KBM-7 (cell line): ENCODE results near the gene APP.
"Not testable (repeated sequence)": the region's sequence is repeated elsewhere in the genome, so short reads cannot be mapped to it uniquely, and the experiment has no call there.

Source experiments
- DNase-seq: peaks from one replicate; pipeline ENCODE4 v3.0.0-alpha.2; 2015
- in situ Hi-C: fragments of 300-500 bp; cut with MboI; formaldehyde crosslinking; loops from 2 replicates; pipeline ENCODE4 v1.14.3; 2020; ENCODE audit warnings: low sequenced_read_pairs, low pct_unique_long_range_greater_than_20kb, mixed read lengths

The APP gene

DNA sequence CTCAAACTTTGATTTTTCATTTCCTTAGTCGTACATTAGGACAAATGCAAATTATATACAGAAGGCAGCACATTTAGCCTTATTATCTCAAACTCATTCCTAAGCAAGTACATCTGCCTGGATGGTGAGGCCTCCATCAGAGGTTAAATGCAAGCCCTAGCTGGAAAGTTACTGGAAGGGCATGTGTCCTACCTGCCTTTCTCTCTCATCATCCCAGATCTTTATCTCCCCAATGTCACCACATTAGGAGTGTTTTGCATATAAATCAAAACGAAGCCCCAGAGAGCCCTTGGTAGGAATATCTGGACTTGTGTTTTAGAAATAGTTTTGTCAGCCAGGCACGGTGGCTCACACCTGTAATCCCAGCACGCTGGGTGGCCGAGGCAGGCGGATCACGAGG lies 35.0 kb downstream of the APP start:
- no peak for DNase-seq
- in situ Hi-C loops = no loop called here

DNA sequence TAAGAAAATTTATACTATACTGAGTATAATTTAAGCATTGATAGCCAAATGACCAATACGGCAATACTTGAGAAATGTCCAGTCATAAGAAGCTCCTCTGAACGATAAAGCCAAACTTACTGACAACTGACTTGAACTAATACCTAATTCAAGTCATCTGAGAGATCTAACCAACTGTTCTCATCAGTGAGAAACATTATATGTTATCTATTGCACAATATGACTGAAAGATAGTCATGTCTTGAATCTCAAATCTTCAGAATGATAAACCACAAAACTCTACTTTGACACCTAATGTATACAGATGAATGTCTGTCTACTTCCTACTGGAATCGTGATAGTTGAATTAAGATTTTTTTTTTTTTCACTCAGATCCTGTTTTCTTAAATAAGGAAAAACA lies 39.0 kb downstream of the APP start:
- in situ Hi-C loops = no loop called here
- no peak for DNase-seq

- in situ Hi-C loops, DNase-seq: not testable (repeated sequence)
These were observed 39.5 kb downstream of the APP start for GRCh38 chr21:26131053-26131452.

DNA sequence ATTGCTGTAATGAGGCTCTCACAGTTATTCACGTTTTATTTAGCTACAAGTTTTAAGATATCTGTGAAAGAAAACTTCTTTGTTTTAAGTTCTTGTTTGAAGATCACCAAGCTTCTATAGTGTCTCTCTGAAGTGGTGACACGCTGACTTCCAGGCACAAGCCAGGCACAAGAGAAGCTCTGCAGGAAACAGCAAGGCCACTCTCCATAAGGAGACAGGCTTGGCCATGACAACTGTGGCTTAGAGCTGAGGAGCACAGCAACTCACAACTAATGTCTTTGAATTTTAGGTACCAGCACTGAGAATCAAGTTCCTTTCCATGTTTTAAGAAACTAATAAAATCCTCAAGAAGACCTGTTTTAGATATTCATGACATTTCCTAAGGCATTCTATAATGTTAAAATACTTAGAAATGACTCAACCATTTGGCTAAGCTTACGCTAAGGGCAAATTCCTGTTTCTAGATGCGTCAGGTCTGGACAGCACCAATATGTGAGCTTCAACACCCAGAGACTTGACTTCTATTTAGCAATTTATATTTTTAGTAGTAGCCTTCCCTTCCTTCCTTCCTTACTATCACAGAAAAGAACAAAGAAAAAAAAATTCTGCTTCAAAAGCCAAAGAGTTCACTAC lies 40.2 kb downstream of the APP start:
- no peak for DNase-seq
- in situ Hi-C loops = no loop called here

- in situ Hi-C loops = no loop called here
These were observed 42.7 kb downstream of the APP start for GRCh38 chr21:26127918-26128317.

GRCh38 chr21:26127073-26127814 lies 43.3 kb downstream of the APP start:
- no peak for DNase-seq
- in situ Hi-C loops = no loop called here

More at GRCh38 chr21:26127918-26128317, 42.7 kb downstream of the APP start:
- no peak for DNase-seq

DNA sequence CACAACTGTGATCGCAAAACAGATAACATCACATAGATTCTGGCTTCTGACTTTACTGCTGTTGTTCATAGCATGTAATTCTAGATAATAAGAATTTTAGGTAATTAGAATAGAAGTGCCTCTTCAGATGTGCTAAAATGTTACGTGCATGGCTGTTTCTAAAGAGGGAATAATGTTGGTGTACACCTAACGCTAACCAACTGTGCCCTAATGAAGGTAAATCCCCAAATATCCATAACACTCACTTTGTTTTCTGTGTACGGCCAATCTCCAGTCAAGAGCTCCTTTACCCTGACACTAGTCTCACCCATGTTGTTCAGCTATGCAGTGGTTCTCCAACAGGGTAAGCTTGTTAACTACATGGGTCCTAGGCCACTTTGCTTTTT lies 44.4 kb downstream of the APP start:
- no peak for DNase-seq

DNA sequence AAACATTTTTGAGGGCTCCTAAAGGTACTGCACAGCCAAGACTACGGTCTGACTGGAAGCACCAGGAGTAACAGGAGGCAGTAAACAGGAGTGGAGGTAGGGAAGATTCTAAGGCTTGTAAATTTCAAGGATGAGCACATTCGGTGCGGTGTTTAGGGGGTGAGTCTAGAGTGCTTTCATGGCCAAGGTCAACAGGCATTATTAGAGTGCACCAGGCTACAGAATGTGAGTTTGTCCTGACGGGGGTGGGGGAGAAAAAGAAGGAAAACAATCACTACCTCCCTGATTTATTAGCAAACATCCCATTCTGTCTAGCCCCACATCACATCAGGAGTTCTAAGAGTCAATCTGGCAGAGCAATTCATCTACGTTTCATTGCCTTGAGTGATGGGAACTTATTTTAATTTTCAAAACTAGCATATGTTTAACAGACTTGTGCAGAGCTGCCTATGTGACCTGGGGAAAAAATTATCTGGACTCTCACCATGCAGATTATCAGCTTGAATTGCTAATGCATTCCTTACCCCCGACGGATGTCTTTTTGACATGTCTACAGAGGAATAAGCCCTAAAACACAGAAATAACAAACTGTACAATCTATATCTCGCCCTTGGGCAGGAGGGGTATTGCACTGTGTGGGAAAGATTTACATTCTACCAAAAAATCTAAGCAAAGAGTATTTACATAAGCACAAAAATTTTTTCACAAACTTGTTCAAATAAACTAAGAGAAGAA lies 45.0 kb downstream of the APP start:
- DNase-seq = no peak
- in situ Hi-C loops = no loop called here

More for the DNA sequence above, 44.4 kb downstream of the APP start:
- in situ Hi-C loops = no loop called here

GRCh38 chr21:26124896-26125295 lies 45.7 kb downstream of the APP start:
- in situ Hi-C loops = no loop called here
- DNase-seq = no peak

- peak; percentile 6 for DNase-seq
- in situ Hi-C loops = no loop called here
These were observed 46.1 kb downstream of the APP start for GRCh38 chr21:26124421-26124833.

GRCh38 chr21:26123012-26123411 lies 47.6 kb downstream of the APP start:
- DNase-seq = no peak
- in situ Hi-C loops = no loop called here

DNA sequence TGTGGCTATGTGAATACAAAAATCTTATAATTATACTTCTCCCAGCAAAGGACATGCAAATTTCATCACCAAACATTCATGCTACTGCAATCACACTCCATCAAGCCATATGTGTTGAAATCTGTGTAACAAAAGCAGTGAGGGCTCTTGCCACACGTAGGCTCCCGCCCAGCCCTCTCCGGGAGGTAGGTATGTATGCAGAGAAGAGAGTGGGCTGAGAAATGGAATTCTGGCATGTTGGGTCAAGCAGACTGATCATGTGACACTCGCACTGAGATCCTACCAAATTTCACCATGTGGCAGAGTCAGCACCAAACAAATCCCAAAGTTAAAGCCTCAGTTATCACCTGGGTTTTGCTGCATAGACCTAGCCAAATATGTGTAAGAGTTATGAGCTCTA lies 49.7 kb downstream of the APP start:
- in situ Hi-C loops = no loop called here
- no peak for DNase-seq

GRCh38 chr21:26119906-26120305 lies 50.7 kb downstream of the APP start:
- DNase-seq = no peak
- in situ Hi-C loops = no loop called here

- no peak for DNase-seq
- in situ Hi-C loops = no loop called here
These were observed 51.5 kb downstream of the APP start for GRCh38 chr21:26118938-26119540.

DNA sequence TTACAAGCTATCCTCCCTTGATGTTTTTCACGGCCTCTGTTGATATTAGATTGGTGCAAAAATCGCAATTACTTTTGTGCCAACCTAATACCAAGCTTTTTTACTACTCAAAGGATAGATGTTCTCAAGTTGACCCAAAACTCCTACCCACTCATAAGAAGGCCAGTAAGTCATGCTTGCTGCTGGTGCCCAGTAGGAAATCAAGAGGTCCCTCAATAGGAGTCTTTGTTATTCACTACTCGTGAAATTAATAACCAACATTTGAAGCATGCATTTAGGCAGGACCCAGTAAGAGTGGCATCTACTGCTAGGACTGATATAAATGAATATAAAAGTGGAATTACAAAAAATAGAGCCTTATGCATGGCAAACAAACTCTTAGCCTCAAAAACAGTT lies 52.6 kb downstream of the APP start:
- in situ Hi-C loops = no loop called here
- no peak for DNase-seq

GRCh38 chr21:26117324-26117971 lies 53.1 kb downstream of the APP start:
- DNase-seq = no peak
- in situ Hi-C loops = no loop called here

DNA sequence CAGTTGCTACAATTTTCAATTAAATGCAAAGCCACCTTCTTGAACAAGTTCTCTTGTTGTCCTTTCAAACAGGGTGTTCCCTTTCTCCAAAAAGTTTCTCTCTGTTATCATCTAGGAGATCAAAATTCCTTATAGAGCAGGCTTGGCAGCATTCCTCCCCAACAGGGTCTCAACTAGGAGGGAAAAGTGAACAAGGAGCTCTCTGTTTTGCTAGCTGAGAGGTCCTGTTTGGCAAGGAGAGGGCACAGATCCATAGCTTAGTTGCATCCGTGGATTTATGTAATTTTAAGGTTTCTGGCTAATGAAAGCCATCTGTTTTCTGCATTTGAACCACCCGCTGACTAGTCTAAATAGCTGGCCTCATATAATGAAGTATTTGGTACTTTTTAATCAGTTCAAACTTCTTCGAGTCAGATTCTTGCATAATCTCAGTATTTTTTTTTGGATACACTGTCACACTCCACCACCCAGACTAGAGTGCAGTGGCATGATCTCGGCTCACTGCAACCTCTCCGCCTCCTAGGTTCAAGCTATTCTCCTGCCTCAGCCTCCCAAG lies 54.0 kb downstream of the APP start:
- DNase-seq = no peak
- in situ Hi-C loops = no loop called here

- in situ Hi-C loops = no loop called here
- no peak for DNase-seq
These were observed 54.7 kb downstream of the APP start for GRCh38 chr21:26115899-26116298.

GRCh38 chr21:26115305-26115704 lies 55.3 kb downstream of the APP start:
- in situ Hi-C loops = no loop called here
- no peak for DNase-seq
